GM19193 (cell line): ENCODE data around the gene UGT1A7.

Experiments used
- POLR2A ChIP-seq: IDR thresholded peaks from 4 replicates; pipeline ENCODE4 v1.6.1; 2011; ENCODE audit not compliant: insufficient read depth, insufficient read length; ENCODE audit errors: extremely low read depth

UGT1A7 gene

GRCh38 chr2:233813236-233814055 is 131.7 kb downstream of the UGT1A7 start:
- TF ChIP-seq POLR2A: no peak

GRCh38 chr2:233814056-233814835 is 132.5 kb downstream of the UGT1A7 start:
- TF ChIP-seq POLR2A: no peak

GRCh38 chr2:233815861-233816260 is 134.2 kb downstream of the UGT1A7 start:
- no peak for TF ChIP-seq POLR2A

- TF ChIP-seq POLR2A: no peak
Observed at GRCh38 chr2:233816334-233816733, 134.6 kb downstream of the UGT1A7 start.

GRCh38 chr2:233816771-233817170 is 135.1 kb downstream of the UGT1A7 start:
- TF ChIP-seq POLR2A: no peak

GRCh38 chr2:233817361-233817911 is 135.7 kb downstream of the UGT1A7 start:
- TF ChIP-seq POLR2A: no peak

GRCh38 chr2:233817995-233818638 is 136.4 kb downstream of the UGT1A7 start:
- TF ChIP-seq POLR2A: no peak

- TF ChIP-seq POLR2A: no peak
Observed at GRCh38 chr2:233818639-233819621, 137.2 kb downstream of the UGT1A7 start.

GRCh38 chr2:233819884-233820773 is 138.4 kb downstream of the UGT1A7 start:
- TF ChIP-seq POLR2A: no peak

GRCh38 chr2:233820774-233821105 is 139.0 kb downstream of the UGT1A7 start:
- no peak for TF ChIP-seq POLR2A

GRCh38 chr2:233821196-233821595 is 139.5 kb downstream of the UGT1A7 start:
- no peak for TF ChIP-seq POLR2A

- no peak for TF ChIP-seq POLR2A
Observed at GRCh38 chr2:233821709-233822100, 140.0 kb downstream of the UGT1A7 start.

GRCh38 chr2:233822101-233822771 is 140.5 kb downstream of the UGT1A7 start:
- TF ChIP-seq POLR2A: no peak
